SK-N-MC (cell line): ENCODE measurements around the gene DDX56.

Experiments used
- EZH2 ChIP-seq: fragments of 200-600 bp; sonication (generic); IDR thresholded peaks from one replicate; pipeline ENCODE4 v1.6.1; 2017; ENCODE audit warnings: antibody characterized with exemption
- FOXP2 ChIP-seq: optimal IDR thresholded peaks from 2 replicates; pipeline ENCODE3; 2011; ENCODE audit warnings: mild to moderate bottlenecking, moderate library complexity; ENCODE audit not compliant: insufficient read depth; ENCODE audit errors: extremely low read length, control extremely low read depth
- POLR2AphosphoS5 ChIP-seq: IDR thresholded peaks from 2 replicates; pipeline ENCODE4 v1.6.1; 2012; ENCODE audit warnings: mild to moderate bottlenecking, low read depth, low read length, borderline replicate concordance

DNA sequence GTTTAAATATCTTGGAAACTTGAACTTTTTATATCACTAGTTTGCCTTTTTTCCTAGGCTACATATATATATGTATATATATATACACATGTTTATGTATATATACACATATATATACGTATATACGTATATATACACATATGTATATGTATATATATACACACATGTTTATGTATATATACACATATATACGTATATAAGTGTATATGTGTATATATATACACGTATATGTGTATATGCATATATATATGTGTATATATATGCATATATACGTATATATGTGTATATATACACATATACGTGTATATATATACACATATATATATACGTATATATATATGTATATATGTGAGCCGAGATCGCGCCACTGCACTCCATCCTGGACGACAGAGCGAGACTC is 42.8 kb upstream of the DDX56 start:
- no peak for TF ChIP-seq POLR2AphosphoS5
- no peak for TF ChIP-seq EZH2
- TF ChIP-seq FOXP2 = no peak
